ENCODE measurements around the gene SFTPB.

The SFTPB gene

DNA sequence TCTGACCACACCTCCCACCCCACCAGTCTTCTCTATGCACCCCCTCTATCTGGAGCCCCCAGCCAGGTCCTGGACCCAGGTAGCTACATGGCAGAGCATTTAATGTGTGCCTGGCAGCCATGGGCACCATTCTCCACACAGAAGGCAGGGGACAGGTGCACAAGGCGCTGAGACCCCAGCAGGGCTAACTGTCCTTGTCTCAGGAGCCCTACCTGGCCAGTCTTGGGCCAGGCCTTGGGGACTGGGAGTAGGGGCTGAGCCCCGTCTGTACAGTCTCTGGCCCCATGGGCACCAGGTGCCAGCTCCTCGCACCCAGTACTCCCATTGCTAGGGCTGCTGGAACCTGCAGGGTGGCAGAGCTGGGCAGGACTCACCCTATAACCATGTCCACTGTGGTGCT is 29.1 kb upstream of the SFTPB start:
- H3K4me1 ChIP-seq (ENCODE audit: control insufficient read depth, insufficient read depth, low read length) = no peaks in the 10 kb centered on the region; the same call in 1 of the 2 replicates
- POLR2A ChIA-PET = interaction anchor here (0.6 kb wide), 1 partner anchor 25 kb away, joined by 3 read pairs; no protein-coding TSS in a partner anchor
- H3K9me3 ChIP-seq (ENCODE audit: control insufficient read depth, insufficient read depth, low read depth, low read length) = no peaks in the 10 kb centered on the region
- TF ChIP-seq ZNF76 (tag by site-specific recombination; IDR thresholded peaks at IDR 0.05; ENCODE audit: borderline replicate concordance, low read depth) = no peak
- TF ChIP-seq PRDM1 (tag by site-specific recombination; IDR thresholded peaks at IDR 0.05) = no peak
- TF ChIP-seq, protein P1, sequence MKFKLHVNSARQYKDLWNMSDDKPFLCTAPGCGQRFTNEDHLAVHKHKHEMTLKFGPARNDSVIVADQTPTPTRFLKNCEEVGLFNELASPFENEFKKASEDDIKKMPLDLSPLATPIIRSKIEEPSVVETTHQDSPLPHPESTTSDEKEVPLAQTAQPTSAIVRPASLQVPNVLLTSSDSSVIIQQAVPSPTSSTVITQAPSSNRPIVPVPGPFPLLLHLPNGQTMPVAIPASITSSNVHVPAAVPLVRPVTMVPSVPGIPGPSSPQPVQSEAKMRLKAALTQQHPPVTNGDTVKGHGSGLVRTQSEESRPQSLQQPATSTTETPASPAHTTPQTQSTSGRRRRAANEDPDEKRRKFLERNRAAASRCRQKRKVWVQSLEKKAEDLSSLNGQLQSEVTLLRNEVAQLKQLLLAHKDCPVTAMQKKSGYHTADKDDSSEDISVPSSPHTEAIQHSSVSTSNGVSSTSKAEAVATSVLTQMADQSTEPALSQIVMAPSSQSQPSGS (tag by site-specific recombination; IDR thresholded peaks at IDR 0.05; ENCODE audit: low read depth) = no peak
- TF ChIP-seq ZNF677 (tag by site-specific recombination; IDR thresholded peaks at IDR 0.05) = no peak
- H3K27ac ChIP-seq (ENCODE audit: extremely low read depth, low read depth, low read length) = no peak overlapping the region
- H3K4me3 ChIP-seq (ENCODE audit: low read depth, low read length) = no peak overlapping the region
- no peaks in the 10 kb centered on the region for H3K36me3 ChIP-seq (ENCODE audit: control insufficient read depth in 2 of 2, insufficient read depth in 1 of 2, low read length in 2 of 2)
- CTCF ChIA-PET = interaction anchor here (6.2 kb wide), 1 partner anchor 9 kb away, joined by 54 read pairs; no protein-coding TSS in a partner anchor

DNA sequence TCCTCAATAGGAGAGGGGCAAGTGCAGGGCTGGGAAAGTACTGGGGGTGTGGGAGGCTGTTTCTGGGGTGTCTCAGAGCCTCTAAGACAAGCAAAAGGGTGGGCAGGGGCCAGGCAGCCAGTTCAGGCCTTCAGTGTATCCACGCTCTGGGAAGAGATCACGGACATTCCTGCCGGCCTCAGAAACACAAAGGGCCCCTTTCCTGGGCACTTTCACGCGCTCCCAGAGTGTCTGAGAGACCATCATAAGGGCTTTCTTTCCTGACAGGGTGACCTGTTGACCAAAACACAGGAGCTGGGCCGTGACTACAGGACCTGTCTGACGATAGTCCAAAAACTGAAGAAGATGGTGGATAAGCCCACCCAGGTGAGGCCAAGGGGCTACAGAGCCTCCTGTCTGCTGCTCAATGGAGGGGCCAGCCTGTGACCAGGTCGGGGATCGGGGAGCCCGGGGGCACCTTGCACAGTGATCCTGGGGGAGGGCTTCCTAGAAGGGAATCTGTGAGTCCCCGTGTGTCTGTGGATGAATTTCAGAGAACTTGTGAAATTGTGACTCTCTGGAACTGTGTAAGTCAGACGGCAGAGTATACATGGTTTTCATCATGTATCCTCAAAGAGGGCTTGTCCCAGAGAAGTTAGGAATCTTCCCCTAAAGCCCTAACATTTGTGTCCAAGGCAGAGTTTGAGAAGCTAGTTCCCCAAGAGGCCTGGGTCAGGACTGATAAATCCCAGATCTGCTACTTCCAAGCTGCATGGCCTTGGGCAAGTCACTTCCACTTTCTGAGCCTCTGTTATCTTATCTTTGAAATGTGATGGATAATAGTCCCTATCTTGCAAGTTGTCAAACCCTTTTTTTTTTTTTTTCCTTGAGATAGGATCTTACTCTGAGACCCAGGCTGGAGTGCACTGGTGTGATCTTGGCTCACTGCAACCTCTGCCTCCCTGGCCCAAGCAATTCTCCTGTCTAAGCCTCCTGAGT is 28.0 kb upstream of the SFTPB start:
- Histone ChIP-seq H3K36me3 (ENCODE audit: control insufficient read depth in 2 of 2, insufficient read depth in 1 of 2, low read length in 2 of 2) (no peaks in the 10 kb centered on the region), H3K27ac (ENCODE audit: extremely low read depth, low read depth, low read length) (no peak overlapping the region), H3K4me3 (ENCODE audit: low read depth, low read length) (no peak overlapping the region), H3K9me3 (ENCODE audit: control insufficient read depth, insufficient read depth, low read depth, low read length) (no peaks in the 10 kb centered on the region), H3K4me1 (ENCODE audit: control insufficient read depth, insufficient read depth, low read length) (no peaks in the 10 kb centered on the region)
- no peak for TF ChIP-seq ZNF335 (tag by site-specific recombination; conservative IDR thresholded peaks at IDR 0.05)
- CTCF ChIA-PET = interaction anchor here (1.8 to 6.2 kb wide), 2 partner anchors 11 to 12 kb away, joined by 4 to 54 read pairs; no protein-coding TSS in a partner anchor
- POLR2A ChIA-PET = no interaction called here

DNA sequence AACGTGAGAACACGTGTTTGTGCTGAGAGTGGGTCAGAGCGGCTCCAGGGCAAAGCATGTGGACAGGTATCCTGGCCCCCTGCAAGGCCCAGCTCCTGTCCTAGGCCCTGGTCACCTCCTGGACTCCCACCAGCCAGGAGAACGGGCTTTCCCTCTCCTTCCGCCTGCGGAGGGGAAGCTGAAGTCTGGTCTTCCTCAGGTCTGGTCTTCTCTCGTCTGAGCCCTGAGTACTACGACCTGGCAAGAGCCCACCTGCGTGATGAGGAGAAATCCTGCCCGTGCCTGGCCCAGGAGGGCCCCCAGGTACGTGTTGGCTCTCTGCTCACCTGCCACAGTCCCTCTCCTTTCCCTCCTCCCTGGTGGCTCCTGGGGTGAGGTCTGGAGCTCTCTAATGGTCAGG is 27.1 kb upstream of the SFTPB start:
- no peak overlapping the region for H3K27ac ChIP-seq (ENCODE audit: extremely low read depth, low read depth, low read length)
- ChIA-PET CTCF (interaction anchor here (1.8 to 6.2 kb wide), 2 partner anchors 11 kb away, joined by 4 to 54 read pairs; no protein-coding TSS in a partner anchor), POLR2A (no interaction called here)
- H3K9me3 ChIP-seq (ENCODE audit: control insufficient read depth, insufficient read depth, low read depth, low read length) = no peaks in the 10 kb centered on the region
- no peak overlapping the region for H3K4me3 ChIP-seq (ENCODE audit: low read depth, low read length)
- no peaks in the 10 kb centered on the region for H3K36me3 ChIP-seq (ENCODE audit: control insufficient read depth in 2 of 2, insufficient read depth in 1 of 2, low read length in 2 of 2)
- no peaks in the 10 kb centered on the region for H3K4me1 ChIP-seq (ENCODE audit: control insufficient read depth, insufficient read depth, low read length)
- TF ChIP-seq ZNF146 (tag by site-specific recombination; IDR thresholded peaks at IDR 0.05) (no peak), KLF10 (tag by site-specific recombination; IDR thresholded peaks at IDR 0.05) (no peak), ZNF184 (tag by site-specific recombination; IDR thresholded peaks at IDR 0.05) (no peak), ZIC2 (tag by site-specific recombination; IDR thresholded peaks at IDR 0.05) (no peak), MEIS1 (CRISPR knock-in tag; IDR thresholded peaks at IDR 0.05; ENCODE audit: borderline replicate concordance) (no peak), ZFP41 (tag by site-specific recombination; IDR thresholded peaks at IDR 0.05; ENCODE audit: borderline replicate concordance) (no peak), ZNF19 (tag by site-specific recombination; IDR thresholded peaks at IDR 0.05; ENCODE audit: low read depth) (no peak), ZNF2 (tag by site-specific recombination; IDR thresholded peaks at IDR 0.05) (no peak)
- TF ChIP-seq, protein P2, sequence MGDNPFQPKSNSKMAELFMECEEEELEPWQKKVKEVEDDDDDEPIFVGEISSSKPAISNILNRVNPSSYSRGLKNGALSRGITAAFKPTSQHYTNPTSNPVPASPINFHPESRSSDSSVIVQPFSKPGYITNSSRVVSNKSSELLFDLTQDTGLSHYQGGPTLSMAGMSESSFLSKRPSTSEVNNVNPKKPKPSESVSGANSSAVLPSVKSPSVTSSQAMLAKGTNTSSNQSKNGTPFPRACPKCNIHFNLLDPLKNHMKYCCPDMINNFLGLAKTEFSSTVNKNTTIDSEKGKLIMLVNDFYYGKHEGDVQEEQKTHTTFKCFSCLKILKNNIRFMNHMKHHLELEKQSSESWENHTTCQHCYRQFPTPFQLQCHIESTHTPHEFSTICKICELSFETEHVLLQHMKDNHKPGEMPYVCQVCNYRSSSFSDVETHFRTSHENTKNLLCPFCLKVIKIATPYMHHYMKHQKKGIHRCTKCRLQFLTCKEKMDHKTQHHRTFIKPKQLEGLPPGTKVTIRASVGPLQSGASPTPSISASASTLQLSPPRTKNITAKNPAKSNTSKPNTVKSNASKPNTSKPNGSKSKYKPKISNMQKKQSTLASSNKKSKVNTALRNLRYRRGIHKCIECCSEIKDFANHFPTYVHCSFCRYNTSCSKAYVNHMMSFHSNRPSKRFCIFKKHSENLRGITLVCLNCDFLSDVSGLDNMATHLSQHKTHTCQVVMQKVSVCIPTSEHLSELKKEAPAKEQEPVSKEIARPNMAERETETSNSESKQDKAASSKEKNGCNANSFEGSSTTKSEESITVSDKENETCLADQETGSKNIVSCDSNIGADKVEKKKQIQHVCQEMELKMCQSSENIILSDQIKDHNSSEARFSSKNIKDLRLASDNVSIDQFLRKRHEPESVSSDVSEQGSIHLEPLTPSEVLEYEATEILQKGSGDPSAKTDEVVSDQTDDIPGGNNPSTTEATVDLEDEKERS (tag by site-specific recombination; IDR thresholded peaks at IDR 0.05) = no peak
- TF ChIP-seq, protein P3, sequence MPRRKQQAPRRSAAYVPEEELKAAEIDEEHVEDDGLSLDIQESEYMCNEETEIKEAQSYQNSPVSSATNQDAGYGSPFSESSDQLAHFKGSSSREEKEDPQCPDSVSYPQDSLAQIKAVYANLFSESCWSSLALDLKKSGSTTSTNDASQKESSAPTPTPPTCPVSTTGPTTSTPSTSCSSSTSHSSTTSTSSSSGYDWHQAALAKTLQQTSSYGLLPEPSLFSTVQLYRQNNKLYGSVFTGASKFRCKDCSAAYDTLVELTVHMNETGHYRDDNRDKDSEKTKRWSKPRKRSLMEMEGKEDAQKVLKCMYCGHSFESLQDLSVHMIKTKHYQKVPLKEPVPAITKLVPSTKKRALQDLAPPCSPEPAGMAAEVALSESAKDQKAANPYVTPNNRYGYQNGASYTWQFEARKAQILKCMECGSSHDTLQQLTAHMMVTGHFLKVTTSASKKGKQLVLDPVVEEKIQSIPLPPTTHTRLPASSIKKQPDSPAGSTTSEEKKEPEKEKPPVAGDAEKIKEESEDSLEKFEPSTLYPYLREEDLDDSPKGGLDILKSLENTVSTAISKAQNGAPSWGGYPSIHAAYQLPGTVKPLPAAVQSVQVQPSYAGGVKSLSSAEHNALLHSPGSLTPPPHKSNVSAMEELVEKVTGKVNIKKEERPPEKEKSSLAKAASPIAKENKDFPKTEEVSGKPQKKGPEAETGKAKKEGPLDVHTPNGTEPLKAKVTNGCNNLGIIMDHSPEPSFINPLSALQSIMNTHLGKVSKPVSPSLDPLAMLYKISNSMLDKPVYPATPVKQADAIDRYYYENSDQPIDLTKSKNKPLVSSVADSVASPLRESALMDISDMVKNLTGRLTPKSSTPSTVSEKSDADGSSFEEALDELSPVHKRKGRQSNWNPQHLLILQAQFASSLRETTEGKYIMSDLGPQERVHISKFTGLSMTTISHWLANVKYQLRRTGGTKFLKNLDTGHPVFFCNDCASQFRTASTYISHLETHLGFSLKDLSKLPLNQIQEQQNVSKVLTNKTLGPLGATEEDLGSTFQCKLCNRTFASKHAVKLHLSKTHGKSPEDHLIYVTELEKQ (tag by site-specific recombination; IDR thresholded peaks at IDR 0.05; ENCODE audit: borderline replicate concordance) = no peak
- TF ChIP-seq, protein P4, sequence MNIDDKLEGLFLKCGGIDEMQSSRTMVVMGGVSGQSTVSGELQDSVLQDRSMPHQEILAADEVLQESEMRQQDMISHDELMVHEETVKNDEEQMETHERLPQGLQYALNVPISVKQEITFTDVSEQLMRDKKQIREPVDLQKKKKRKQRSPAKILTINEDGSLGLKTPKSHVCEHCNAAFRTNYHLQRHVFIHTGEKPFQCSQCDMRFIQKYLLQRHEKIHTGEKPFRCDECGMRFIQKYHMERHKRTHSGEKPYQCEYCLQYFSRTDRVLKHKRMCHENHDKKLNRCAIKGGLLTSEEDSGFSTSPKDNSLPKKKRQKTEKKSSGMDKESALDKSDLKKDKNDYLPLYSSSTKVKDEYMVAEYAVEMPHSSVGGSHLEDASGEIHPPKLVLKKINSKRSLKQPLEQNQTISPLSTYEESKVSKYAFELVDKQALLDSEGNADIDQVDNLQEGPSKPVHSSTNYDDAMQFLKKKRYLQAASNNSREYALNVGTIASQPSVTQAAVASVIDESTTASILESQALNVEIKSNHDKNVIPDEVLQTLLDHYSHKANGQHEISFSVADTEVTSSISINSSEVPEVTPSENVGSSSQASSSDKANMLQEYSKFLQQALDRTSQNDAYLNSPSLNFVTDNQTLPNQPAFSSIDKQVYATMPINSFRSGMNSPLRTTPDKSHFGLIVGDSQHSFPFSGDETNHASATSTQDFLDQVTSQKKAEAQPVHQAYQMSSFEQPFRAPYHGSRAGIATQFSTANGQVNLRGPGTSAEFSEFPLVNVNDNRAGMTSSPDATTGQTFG (tag by site-specific recombination; IDR thresholded peaks at IDR 0.05; ENCODE audit: borderline replicate concordance) = no peak
- TF ChIP-seq, protein P5, sequence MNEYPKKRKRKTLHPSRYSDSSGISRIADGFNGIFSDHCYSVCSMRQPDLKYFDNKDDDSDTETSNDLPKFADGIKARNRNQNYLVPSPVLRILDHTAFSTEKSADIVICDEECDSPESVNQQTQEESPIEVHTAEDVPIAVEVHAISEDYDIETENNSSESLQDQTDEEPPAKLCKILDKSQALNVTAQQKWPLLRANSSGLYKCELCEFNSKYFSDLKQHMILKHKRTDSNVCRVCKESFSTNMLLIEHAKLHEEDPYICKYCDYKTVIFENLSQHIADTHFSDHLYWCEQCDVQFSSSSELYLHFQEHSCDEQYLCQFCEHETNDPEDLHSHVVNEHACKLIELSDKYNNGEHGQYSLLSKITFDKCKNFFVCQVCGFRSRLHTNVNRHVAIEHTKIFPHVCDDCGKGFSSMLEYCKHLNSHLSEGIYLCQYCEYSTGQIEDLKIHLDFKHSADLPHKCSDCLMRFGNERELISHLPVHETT (tag by site-specific recombination; IDR thresholded peaks at IDR 0.05) = no peak
